GM12878 (cell line): ENCODE measurements around the gene FIBCD1.
"Not testable (repeated sequence)": the region's sequence is repeated elsewhere in the genome, so short reads cannot be mapped to it uniquely, and the experiment has no call there.

ENCODE experiments used
- CTCF ChIP-seq, 3 experiments: IDR thresholded peaks in 2 of 3; conservative IDR thresholded peaks in 1 of 3; 2 replicates each; pipeline ENCODE4 v1.5.1; 2011; ENCODE audit warnings: low read depth in 3 of 3, low read length in 3 of 3, mild to moderate bottlenecking in 3 of 3, control low read depth in 2 of 3, moderate library complexity in 2 of 3, inconsistent platforms in 1 of 3, mixed read lengths in 1 of 3; ENCODE audit not compliant: control insufficient read depth in 2 of 3, insufficient read depth in 1 of 3; ENCODE audit errors: extremely low read depth in 1 of 3
- GATAD2B ChIP-seq: fragments of 450-650 bp; conservative IDR thresholded peaks from 2 replicates; pipeline ENCODE4 v1.6.1; 2017; ENCODE audit warnings: low read depth, mild to moderate bottlenecking, moderate library complexity
- MAX ChIP-seq: IDR thresholded peaks from 2 replicates; pipeline ENCODE4 v1.6.1; 2012; ENCODE audit warnings: low read depth, low read length, improper control_type of control experiment
- PML ChIP-seq: IDR thresholded peaks from 2 replicates; pipeline ENCODE4 v1.6.1; 2012; ENCODE audit warnings: low read length, inconsistent platforms
- POLR2A ChIP-seq: IDR thresholded peaks from 2 replicates; pipeline ENCODE4 v1.6.1; 2011; ENCODE audit warnings: low read depth, mild to moderate bottlenecking, low read length
- ZNF274 ChIP-seq: IDR thresholded peaks from one replicate; pipeline ENCODE4 v1.8.0; 2011; ENCODE audit not compliant: insufficient read length, insufficient read depth

GRCh38 chr9:130910041-130910440 is 29.0 kb downstream of the FIBCD1 start:
- not testable (repeated sequence) for TF ChIP-seq ZNF274; CTCF (IDR thresholded peaks at IDR 0.05 in 2 of 3, conservative IDR thresholded peaks at IDR 0.05 in 1 of 3; ENCODE audit: control insufficient read depth in 2 of 3, extremely low read depth in 1 of 3, insufficient read depth in 1 of 3, low read depth in 3 of 3, low read length in 3 of 3); MAX; PML; GATAD2B; POLR2A
